SK-N-SH treated with all-trans-retinoic acid at 6 μM for 48 hours (cell line): ENCODE data around the gene SLC25A39.

ENCODE experiments used
- ATAC-seq: fragments of 200-7000 bp; cut with Tn5 transposase; 3 replicates; pipeline ENCODE4 v1.9.1; 2020; ENCODE audit warnings: mild to moderate bottlenecking, moderate library complexity
- ARNTL ChIP-seq: fragments of 450-650 bp; formaldehyde crosslinking; IDR thresholded peaks from 2 replicates; pipeline ENCODE4 v1.5.0; 2020; ENCODE audit warnings: low read depth, mild to moderate bottlenecking, moderate library complexity, borderline replicate concordance
- BACH2 ChIP-seq: fragments of 250-450 bp; sonication (Bioruptor Pico); IDR thresholded peaks from 2 replicates; pipeline ENCODE4 v1.9.0; 2021; ENCODE audit warnings: mild to moderate bottlenecking, borderline replicate concordance
- CSDC2 ChIP-seq: fragments of 250-450 bp; sonication (Bioruptor Pico); IDR thresholded peaks from 2 replicates; pipeline ENCODE4 v1.5.0; 2020; ENCODE audit warnings: mild to moderate bottlenecking, moderate library complexity
- ESRRG ChIP-seq: fragments of 250-450 bp; sonication (Bioruptor Pico); IDR thresholded peaks from 2 replicates; pipeline ENCODE4 v1.6.1; 2021; ENCODE audit warnings: mild to moderate bottlenecking
- GLIS3 ChIP-seq: fragments of 250-450 bp; sonication (Bioruptor Pico); IDR thresholded peaks from 2 replicates; pipeline ENCODE4 v1.5.0; 2020; ENCODE audit warnings: mild to moderate bottlenecking, moderate library complexity
- ISL1 ChIP-seq: fragments of 250-450 bp; sonication (Bioruptor Pico); IDR thresholded peaks from 2 replicates; pipeline ENCODE4 v2.1.2; 2022; ENCODE audit warnings: mild to moderate bottlenecking, moderate library complexity
- OSR1 ChIP-seq: fragments of 250-450 bp; sonication (Bioruptor Pico); IDR thresholded peaks from 2 replicates; pipeline ENCODE4 v1.8.0; 2022; ENCODE audit warnings: moderate library complexity, mild to moderate bottlenecking, inconsistent platforms
- PPARA ChIP-seq: fragments of 250-450 bp; sonication (Bioruptor Pico); IDR thresholded peaks from 2 replicates; pipeline ENCODE4 v1.5.0; 2020; ENCODE audit warnings: mild to moderate bottlenecking, borderline replicate concordance
- RARB ChIP-seq: fragments of 250-450 bp; sonication (Bioruptor Pico); IDR thresholded peaks from 2 replicates; pipeline ENCODE4 v1.8.0; 2021; ENCODE audit warnings: mild to moderate bottlenecking, moderate library complexity
- SNAI2 ChIP-seq: fragments of 250-450 bp; sonication (Bioruptor Pico); IDR thresholded peaks from 2 replicates; pipeline ENCODE4 v1.5.0; 2020; ENCODE audit warnings: mild to moderate bottlenecking, moderate library complexity
- TCF4 ChIP-seq: fragments of 250-450 bp; sonication (Bioruptor Pico); IDR thresholded peaks from 2 replicates; pipeline ENCODE4 v1.8.0; 2021; ENCODE audit warnings: mild to moderate bottlenecking, moderate library complexity, borderline replicate concordance
- TOX ChIP-seq: fragments of 250-450 bp; sonication (Bioruptor Pico); IDR thresholded peaks from 2 replicates; pipeline ENCODE4 v1.8.0; 2021; ENCODE audit warnings: mild to moderate bottlenecking, moderate library complexity, borderline replicate concordance
- ZFP3 ChIP-seq: fragments of 250-450 bp; sonication (Bioruptor Pico); IDR thresholded peaks from 2 replicates; pipeline ENCODE4 v1.5.0; 2020; ENCODE audit warnings: mild to moderate bottlenecking, moderate library complexity
- ZFP30 ChIP-seq: fragments of 450-650 bp; formaldehyde crosslinking; IDR thresholded peaks from 2 replicates; pipeline ENCODE4 v1.5.0; 2022; ENCODE audit warnings: mild to moderate bottlenecking, moderate library complexity
- ZNF565 ChIP-seq: fragments of 450-650 bp; formaldehyde crosslinking; conservative IDR thresholded peaks from 2 replicates; pipeline ENCODE4 v1.5.0; 2020; ENCODE audit warnings: low read depth, mild to moderate bottlenecking, moderate library complexity
- ZNF70 ChIP-seq: fragments of 450-650 bp; formaldehyde crosslinking; IDR thresholded peaks from 2 replicates; pipeline ENCODE4 v1.5.0; 2020; ENCODE audit warnings: mild to moderate bottlenecking, moderate library complexity
- ZNF8 ChIP-seq: fragments of 450-650 bp; formaldehyde crosslinking; IDR thresholded peaks from 2 replicates; pipeline ENCODE4 v1.5.0; 2020; ENCODE audit warnings: mild to moderate bottlenecking, moderate library complexity
- TF ChIP-seq, protein P1 (sequence below): fragments of 250-450 bp; sonication (Bioruptor Pico); IDR thresholded peaks from 2 replicates; pipeline ENCODE4 v1.8.0; 2021; ENCODE audit warnings: low read depth, mild to moderate bottlenecking, moderate library complexity, borderline replicate concordance
- TF ChIP-seq, protein P2 (sequence below): fragments of 250-450 bp; sonication (Bioruptor Pico); IDR thresholded peaks from 2 replicates; pipeline ENCODE4 v1.8.0; 2020; ENCODE audit warnings: mild to moderate bottlenecking, moderate library complexity, borderline replicate concordance
- TF ChIP-seq, protein P3 (sequence below): fragments of 250-450 bp; sonication (Bioruptor Pico); IDR thresholded peaks from 2 replicates; pipeline ENCODE4 v1.5.1; 2021; ENCODE audit warnings: mild to moderate bottlenecking, moderate library complexity
- TF ChIP-seq, protein P4 (sequence below): fragments of 250-450 bp; sonication (Bioruptor Pico); IDR thresholded peaks from 2 replicates; pipeline ENCODE4 v1.5.0; 2020; ENCODE audit warnings: mild to moderate bottlenecking, moderate library complexity

SLC25A39 gene

DNA sequence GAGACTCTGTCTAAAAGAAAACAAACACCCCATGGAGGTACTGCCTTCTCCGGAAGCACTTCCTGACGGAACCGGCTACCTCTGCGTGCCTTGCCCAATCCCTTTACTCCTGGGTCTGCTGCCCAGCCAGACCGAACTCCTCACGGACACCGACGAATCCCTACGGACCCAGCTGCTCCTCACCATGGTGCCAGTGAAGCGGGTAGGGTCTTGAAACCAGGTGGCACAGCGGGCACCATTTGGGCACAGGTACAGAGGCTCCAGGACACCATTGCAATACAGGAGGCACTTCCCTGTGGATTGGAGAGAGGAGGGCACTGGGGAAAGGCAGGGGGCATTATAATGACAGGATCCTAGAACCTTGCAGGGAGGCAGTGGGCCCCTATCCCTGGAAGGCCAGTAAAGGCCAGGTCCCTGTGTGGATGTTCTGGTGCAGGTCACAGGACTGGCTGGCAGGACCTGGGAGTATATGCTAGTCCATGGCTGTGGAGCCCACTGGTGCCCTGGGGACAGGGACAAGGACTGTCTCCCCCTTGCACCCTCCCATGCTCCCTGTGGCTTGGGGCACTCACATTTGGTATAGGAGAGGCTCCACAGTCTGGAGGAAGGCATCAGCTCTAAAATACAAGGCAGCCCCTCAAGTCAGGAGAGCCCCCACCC, 2.3 kb downstream of the SLC25A39 start:
- no peak for ATAC-seq
- TF ChIP-seq, protein P1, sequence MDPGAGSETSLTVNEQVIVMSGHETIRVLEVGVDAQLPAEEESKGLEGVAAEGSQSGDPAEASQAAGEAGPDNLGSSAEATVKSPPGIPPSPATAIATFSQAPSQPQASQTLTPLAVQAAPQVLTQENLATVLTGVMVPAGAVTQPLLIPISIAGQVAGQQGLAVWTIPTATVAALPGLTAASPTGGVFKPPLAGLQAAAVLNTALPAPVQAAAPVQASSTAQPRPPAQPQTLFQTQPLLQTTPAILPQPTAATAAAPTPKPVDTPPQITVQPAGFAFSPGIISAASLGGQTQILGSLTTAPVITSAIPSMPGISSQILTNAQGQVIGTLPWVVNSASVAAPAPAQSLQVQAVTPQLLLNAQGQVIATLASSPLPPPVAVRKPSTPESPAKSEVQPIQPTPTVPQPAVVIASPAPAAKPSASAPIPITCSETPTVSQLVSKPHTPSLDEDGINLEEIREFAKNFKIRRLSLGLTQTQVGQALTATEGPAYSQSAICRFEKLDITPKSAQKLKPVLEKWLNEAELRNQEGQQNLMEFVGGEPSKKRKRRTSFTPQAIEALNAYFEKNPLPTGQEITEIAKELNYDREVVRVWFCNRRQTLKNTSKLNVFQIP (CRISPR knock-in tag) = no peak
- TF ChIP-seq CSDC2 (CRISPR knock-in tag) = no peak

DNA sequence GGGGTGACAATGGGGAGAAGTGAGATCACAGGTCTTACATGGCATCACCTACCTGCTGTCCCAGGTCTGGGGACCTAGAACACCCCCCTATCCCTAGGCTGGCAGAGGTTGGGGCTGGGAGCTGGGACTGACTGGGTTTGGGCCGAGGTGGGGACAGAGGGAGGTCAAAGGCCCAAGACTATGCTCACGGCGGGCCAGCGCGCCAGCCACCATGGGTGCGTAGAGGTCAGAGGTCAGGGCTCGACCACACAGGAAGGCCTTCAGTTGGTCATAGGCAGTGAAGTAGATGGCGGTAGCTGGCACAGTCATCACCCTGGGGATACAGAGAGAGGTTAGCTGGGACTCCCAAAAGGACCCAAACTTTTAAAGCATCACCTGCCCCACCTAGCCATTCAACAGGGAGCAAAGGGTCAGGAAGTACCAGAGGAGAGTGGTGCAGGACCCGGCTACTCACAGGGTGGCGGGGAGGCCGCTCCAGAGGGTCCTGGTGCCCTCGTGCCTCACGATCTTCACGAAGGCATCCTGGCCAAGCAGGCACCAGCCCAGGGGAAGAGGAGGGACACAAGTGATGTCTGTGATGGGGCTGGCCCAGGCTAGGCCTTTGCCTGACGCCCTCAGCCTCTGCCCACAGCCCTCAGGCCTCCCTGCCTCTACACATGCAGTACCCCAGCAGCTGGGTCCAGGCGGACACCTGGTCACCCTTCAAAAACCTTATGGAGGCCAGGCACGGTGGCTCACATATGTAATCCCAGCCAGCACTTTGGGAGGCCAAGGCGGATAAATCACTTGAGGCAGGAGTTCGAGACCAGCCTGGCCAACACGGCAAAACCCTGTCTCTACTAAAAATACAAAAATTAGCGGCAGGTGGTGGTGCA, 3.1 kb downstream of the SLC25A39 start:
- TF ChIP-seq ARNTL (CRISPR knock-in tag) (no peak), ZFP30 (no peak), RARB (CRISPR knock-in tag) (no peak), ZNF70 (CRISPR knock-in tag) (no peak), PPARA (CRISPR knock-in tag) (no peak), BACH2 (CRISPR knock-in tag) (no peak), ZNF8 (CRISPR knock-in tag) (no peak), OSR1 (no peak), TCF4 (CRISPR knock-in tag) (no peak), ISL1 (no peak), CSDC2 (CRISPR knock-in tag) (no peak), TOX (CRISPR knock-in tag) (no peak), GLIS3 (CRISPR knock-in tag) (no peak)
- TF ChIP-seq, protein P2, sequence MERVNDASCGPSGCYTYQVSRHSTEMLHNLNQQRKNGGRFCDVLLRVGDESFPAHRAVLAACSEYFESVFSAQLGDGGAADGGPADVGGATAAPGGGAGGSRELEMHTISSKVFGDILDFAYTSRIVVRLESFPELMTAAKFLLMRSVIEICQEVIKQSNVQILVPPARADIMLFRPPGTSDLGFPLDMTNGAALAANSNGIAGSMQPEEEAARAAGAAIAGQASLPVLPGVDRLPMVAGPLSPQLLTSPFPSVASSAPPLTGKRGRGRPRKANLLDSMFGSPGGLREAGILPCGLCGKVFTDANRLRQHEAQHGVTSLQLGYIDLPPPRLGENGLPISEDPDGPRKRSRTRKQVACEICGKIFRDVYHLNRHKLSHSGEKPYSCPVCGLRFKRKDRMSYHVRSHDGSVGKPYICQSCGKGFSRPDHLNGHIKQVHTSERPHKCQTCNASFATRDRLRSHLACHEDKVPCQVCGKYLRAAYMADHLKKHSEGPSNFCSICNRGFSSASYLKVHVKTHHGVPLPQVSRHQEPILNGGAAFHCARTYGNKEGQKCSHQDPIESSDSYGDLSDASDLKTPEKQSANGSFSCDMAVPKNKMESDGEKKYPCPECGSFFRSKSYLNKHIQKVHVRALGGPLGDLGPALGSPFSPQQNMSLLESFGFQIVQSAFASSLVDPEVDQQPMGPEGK (CRISPR knock-in tag) = no peak
- TF ChIP-seq, protein P3, sequence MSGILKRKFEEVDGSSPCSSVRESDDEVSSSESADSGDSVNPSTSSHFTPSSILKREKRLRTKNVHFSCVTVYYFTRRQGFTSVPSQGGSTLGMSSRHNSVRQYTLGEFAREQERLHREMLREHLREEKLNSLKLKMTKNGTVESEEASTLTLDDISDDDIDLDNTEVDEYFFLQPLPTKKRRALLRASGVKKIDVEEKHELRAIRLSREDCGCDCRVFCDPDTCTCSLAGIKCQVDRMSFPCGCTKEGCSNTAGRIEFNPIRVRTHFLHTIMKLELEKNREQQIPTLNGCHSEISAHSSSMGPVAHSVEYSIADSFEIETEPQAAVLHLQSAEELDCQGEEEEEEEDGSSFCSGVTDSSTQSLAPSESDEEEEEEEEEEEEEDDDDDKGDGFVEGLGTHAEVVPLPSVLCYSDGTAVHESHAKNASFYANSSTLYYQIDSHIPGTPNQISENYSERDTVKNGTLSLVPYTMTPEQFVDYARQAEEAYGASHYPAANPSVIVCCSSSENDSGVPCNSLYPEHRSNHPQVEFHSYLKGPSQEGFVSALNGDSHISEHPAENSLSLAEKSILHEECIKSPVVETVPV = no peak
- ATAC-seq = no peak

DNA sequence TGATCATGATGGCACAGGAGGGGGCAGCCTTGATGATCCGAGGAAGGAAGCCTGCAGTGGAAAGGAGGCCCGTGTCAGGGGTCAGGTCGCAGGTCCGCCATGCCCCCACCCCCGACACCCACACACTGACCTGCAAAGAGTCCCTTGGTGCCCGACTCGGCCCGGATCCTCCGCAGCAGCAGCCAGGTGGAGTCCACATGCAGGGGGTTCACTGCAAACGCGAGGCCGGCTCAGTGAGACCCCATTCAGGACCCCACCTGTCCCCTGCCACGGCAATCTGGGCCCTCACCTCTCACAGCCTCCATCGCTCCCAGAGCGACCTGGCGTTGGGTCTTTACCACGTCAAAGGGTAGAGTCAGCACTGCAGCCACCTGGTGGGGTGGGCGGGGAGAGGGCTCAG, 4.6 kb downstream of the SLC25A39 start:
- TF ChIP-seq ZNF565 (no peak), ZFP30 (no peak), RARB (CRISPR knock-in tag) (no peak), OSR1 (no peak), ZNF8 (CRISPR knock-in tag) (no peak), ISL1 (no peak), BACH2 (CRISPR knock-in tag) (no peak), ESRRG (no peak), PPARA (CRISPR knock-in tag) (no peak), ZFP3 (no peak), ZNF70 (CRISPR knock-in tag) (no peak), SNAI2 (CRISPR knock-in tag) (no peak), TOX (CRISPR knock-in tag) (no peak)
- TF ChIP-seq, protein P4, sequence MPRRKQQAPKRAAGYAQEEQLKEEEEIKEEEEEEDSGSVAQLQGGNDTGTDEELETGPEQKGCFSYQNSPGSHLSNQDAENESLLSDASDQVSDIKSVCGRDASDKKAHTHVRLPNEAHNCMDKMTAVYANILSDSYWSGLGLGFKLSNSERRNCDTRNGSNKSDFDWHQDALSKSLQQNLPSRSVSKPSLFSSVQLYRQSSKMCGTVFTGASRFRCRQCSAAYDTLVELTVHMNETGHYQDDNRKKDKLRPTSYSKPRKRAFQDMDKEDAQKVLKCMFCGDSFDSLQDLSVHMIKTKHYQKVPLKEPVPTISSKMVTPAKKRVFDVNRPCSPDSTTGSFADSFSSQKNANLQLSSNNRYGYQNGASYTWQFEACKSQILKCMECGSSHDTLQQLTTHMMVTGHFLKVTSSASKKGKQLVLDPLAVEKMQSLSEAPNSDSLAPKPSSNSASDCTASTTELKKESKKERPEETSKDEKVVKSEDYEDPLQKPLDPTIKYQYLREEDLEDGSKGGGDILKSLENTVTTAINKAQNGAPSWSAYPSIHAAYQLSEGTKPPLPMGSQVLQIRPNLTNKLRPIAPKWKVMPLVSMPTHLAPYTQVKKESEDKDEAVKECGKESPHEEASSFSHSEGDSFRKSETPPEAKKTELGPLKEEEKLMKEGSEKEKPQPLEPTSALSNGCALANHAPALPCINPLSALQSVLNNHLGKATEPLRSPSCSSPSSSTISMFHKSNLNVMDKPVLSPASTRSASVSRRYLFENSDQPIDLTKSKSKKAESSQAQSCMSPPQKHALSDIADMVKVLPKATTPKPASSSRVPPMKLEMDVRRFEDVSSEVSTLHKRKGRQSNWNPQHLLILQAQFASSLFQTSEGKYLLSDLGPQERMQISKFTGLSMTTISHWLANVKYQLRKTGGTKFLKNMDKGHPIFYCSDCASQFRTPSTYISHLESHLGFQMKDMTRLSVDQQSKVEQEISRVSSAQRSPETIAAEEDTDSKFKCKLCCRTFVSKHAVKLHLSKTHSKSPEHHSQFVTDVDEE = no peak
- TF ChIP-seq, protein P2 (CRISPR knock-in tag) = no peak
- TF ChIP-seq, protein P1 (CRISPR knock-in tag) = no peak
- TF ChIP-seq, protein P3 = no peak
- TF ChIP-seq, all 23 proteins: peak for 0
- ATAC-seq = no peak
